ENCODE measurements around the gene PLPP4.

Gene PLPP4

DNA sequence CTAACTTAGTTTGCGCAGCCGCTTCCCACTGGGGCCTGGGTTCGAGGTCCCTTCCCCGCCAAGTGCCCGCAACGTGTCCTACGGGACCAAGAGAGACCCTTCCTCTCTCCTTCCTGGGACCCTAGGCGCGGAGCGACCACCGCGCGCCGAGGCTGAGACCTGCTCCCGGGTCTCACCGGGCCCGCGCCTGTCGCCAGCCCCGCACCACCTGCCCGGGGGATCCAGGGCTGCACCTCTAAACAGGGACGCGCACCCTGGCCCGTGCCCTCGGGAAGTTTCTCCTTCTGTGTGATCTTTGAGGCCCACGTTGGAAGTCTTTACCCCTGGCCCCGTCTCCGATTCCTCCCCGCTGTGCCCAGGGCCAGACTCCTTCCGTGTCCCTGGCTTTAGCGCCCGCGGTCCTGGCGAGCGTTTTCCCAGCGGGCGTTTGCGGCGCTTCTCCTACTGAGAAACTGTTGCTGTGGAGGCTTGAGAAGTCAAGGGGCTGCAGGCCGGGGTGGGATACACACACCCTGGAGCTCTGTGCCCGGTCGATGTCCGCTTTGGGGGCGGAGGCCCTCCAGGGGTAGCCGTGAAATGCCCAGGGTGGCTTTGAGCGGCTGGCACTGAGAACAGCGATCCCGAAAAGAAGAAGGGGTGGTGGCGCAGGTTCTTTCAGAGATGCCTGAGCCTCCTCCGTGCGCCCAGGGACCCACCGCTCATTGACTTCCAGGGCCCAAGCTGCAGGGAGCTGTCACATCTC is 575 bp downstream of the PLPP4 start:
- DNase-seq: no peak

DNA sequence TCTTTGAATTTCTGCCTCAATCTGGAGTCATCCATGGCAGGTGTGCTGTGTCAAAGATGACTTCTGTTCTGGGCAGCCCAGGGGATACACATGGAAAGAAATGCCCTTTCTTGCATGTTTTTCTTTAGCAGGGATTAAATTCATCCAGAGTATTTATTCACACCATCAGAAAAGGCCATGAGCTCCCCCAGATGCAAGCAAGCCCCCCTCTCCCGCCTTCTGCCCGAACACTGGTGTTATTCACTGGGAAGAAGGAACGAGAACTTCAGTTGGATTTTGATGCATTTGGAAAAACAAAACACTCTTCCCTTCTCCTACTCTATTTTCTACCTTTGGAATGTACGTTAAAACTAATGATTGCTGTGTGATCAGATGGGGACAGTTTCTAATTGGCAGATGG is 1.4 kb downstream of the PLPP4 start:
- DNase-seq: no peak

DNA sequence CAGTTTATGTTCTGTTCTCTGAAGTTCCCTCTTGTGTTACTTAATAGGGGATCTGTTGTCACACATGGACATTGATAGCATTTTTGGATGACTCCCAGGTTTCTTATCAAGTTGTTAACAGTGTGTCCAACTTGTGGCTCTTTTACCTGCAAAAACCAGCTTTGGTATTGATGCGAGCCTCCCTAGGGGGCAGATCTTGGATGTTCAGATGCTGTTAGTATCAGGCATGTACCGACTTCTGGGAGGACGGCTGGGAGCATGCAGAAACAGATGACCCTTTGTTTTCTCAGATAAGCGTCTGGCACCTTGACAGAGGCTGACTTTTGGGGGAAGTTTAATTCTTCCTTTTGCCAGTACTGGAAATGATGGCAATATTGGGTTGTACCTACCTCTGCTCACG is 2.2 kb downstream of the PLPP4 start:
- no peak for DNase-seq

GRCh38 chr10:120460186-120460585 is 3.2 kb downstream of the PLPP4 start:
- no peak for DNase-seq

DNA sequence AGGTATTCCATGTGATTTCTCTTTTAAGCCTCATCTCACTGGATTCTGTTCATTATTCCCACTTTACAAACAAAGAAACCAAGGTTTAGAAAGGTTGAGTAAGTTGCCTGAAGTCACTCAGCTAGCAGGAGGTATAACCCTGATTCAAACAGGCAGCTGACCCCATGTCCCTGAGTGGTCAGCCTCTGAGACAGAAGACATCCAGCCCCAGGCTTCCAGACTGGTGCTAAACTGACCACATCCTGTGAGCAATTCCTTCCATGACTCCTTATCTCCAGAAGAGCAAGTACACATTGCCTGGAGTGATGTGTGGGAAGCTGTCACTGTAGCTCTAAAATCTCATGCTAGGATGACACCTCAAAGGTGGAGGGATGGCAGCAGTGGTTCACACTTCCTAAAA is 3.7 kb downstream of the PLPP4 start:
- DNase-seq: no peak

DNA sequence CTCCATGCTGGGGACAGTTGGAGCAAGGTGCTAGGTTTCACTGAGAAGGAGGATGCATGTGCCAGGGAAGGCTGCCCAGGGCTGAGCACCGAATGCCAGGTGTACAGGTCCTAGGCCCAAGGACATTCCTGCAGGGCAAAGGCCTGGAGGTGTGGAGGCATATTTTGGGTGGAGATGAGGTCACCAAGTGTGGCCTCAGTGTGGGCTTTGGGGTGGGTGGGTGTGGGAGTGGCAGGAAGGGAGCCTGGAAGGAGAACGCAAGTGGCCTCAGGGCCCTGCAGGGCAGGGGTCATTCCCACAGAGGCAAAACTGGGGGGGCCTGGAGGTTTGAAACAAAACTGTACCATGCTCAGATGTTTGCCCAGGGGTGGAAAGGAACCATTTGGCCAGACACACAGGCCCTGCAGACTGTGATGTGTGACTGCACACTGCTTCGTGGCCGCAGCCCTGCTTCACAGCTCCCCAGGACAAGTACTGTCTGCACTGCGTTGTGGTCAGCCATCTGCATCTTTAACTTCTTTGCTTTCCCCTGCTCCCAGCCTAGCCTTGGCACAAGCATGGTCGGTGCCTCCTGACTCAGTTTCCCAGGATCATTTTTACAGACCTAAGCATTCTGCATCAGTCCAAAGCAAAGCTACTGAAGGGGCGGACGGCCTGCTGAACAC is 5.1 kb downstream of the PLPP4 start:
- no peak for DNase-seq

DNA sequence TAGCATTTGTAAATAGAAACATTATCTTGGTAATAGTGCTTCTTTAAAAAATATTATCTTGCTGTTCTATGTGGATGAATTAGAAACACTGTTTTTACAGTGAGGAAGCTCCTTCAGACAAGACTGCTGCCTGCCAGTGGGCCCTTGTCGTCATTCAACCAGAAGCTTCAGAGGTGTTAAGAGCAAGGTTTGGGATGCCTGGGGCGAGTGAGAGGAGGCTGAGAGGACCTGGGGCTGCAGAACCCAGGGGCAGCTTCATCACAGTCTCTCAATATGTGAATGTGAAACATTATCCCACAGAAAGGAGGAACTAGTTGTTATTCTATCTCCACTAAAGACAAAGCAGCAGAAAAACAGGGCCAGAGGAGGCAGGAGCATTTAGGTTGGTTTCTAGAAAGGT is 8.1 kb downstream of the PLPP4 start:
- no peak for DNase-seq

DNA sequence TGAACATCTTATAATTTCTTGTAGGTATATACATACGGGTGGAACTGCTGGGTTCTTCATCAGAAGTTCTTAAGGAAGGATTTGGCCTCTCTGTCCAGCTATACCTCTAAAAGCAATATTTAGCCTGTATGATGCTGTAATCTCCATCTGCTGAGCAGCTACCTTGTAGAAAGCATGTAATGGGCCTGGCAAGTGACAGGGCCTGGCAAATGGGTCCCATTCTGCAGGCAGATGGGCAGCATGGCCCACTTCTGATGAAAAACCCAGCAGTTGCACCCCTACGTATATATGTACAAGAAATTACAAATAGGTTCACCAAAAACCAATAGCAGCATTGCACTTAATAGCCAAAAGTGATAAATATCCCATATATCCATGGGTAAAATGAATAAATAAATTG is 9.0 kb downstream of the PLPP4 start:
- DNase-seq: no peak

- DNase-seq: no peak
Measured at GRCh38 chr10:120473593-120473992, 16.6 kb downstream of the PLPP4 start.

DNA sequence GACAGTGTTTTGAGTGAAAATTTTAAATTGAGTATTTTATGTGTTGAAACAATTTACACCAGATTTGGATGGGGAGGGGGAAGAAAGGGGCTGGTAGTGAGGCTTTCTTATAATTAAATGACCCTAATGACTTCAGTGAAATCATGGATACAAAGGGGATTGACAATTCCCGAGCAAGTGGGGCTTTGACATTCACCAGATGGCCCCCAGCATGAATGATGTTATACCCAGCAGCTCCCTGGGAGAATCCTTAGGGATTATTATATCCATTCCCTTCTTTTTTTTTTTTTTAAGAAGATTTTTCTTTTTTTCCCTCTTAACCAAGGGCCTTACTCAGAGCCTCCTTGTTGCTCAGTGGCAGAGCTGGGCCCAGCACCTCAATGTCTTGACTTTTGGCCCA is 17.9 kb downstream of the PLPP4 start:
- no peak for DNase-seq

- DNase-seq: no peak
Measured at GRCh38 chr10:120475844-120476791, 19.1 kb downstream of the PLPP4 start.

GRCh38 chr10:120477021-120477742 is 20.2 kb downstream of the PLPP4 start:
- DNase-seq: no peak

GRCh38 chr10:120477743-120478141 is 20.7 kb downstream of the PLPP4 start:
- DNase-seq: no peak

DNA sequence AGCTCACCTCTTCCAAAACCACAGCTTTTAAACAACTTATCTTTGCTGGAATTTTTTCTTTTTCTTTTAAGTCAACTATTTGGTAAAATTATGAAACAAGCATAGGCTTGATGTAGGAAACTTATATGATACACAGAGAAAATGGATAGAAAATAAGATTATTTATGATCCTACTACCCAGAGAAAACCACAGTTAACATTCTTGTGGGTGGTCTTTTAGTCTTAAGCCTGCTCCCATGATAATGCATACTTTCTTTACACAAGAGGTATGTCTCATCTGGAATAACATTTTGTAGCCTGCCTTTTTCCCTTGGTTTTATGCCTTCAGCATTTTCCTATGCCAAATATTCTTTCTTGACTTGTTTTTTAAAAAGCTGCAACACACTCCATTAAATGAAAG is 21.4 kb downstream of the PLPP4 start:
- no peak for DNase-seq

DNA sequence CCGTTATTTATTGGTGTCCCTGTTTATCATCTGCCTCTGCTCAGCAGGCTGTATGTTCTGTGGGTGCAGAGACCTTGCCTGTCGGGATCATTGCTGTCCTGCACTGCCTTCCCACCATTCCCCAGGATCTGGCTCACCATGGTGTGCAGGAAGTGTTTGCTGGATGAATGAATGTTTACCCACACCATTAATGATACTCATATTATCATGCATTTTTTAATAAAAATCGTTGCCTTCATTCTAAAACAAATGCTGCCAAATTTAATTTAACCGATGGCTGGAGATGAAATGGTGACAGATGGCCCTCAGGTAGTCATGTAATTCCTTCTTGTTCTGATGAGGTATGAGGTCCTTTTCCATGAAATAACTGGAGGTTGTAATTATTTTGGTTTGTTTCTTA is 22.5 kb downstream of the PLPP4 start:
- DNase-seq: no peak

DNA sequence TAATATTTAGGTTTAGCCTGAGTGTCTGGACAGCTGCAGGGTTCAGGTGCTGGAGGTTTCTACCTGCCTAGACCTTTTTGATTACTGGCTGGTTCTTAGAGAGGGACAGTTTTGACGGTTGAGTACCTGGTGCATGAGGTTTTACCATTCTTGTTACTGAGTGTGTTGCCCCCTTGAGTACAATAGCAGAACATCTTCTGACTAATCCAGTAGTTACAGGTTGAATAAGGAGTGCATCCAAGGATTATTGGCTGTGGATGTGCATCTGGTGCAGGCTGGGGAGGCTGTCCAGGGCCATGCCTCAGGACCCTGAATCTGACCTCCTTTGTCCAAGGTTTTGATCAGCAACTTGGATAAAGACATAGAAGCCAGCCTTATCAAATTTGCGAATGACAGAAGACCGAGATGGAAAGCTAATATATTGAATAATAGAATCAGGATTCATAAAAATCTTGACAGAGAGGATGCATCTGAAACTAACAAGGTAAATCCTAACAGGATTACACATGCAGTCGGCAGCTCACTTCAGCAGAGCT is 23.1 kb downstream of the PLPP4 start:
- DNase-seq: no peak

- no peak for DNase-seq
Measured at GRCh38 chr10:120480848-120481247, 23.8 kb downstream of the PLPP4 start.

DNA sequence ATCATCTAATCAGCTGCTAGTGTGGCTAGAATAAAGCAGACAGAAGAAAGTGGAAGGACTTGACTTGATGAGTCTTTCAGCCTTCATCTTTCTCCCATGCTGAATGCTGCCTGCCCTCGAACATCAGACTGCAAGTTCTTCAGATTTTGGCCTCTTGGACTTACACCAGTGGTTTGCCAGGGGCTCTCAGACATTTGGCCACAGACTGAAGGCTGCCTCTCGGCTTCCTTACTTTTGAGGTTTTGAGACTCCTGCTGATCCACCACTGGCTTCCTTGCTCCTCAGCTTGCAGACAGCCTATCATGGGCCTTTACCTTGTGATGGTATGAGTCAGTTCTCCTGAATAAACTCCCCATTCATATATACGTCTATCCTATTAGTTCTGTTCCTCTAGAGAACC is 26.0 kb downstream of the PLPP4 start:
- DNase-seq: no peak

DNA sequence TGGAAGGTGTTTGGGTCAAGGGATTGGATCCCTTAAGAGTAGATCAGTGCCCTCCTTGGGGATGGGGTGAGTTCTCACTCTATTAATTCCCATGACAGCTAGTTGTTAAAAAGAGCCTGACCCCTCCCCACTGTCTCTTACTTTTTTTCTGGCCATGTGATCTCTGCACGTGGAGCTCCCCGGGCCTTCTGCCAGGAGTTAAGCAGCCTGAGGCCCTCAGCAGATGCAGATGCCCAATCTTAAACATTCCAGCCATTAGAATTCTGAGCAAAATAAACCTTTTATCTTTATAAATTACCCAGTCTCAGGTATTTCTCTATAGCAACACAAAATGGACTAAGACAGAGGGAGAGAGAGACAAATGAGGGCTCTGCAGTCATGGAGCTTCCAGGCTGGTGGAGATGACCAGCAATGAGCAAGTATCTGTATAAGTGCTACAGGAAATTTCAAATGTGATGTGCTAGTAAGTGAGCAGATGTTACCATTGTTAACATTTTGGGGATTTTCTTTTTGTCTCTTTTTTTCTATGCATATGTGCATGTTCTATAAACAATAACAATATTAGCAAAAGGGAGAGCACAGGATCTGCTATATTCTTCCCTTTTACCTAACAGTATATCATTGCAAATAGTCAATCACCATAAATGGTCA is 26.7 kb downstream of the PLPP4 start:
- no peak for DNase-seq

DNA sequence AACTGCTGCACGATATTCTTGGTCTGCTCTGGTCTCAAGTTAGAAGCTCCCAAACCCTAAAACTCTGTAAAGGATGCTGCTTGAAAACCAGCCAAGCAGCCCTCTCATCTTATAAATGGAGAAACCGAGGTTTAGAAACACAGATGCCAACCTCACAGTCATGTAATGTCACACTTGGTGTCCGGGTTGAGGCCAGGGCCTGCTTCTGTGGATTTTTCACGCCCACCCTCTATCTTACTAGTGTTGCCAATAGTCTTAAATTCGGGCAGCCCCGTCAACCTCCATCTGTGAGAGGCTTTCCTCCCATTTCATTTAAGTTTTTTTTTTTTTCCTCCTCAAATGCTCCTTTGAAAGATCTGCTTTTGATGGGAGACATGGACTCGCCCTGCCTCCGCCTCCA is 28.9 kb downstream of the PLPP4 start:
- DNase-seq: no peak

DNA sequence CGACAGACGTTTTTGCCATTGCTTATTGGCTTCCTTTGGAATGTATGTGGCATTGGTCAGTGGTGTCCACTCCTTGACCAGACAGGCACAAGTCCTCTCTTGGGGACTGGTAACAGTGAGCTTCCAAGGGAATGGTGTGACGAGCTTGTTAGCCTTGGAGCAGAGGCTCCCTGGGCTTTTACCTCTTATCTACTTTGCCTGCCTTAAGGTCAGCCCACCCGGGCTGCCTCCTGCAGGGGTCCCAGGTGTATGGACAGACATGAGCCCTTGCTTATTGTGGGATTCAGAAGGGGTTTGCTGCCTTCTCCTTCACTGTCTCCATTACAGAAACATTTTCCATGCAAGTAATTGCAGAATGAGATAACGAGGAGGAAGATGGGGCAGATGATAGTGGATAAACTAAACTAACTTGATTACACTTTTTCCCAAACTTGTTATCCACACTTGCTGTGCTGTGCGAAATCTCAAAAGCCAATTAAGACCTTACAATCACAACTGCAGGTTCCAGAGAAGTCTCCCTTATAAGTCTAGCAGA is 29.7 kb downstream of the PLPP4 start:
- DNase-seq: no peak

GRCh38 chr10:120490288-120490687 is 33.3 kb downstream of the PLPP4 start:
- no peak for DNase-seq

Data from stimulated activated CD8-positive, alpha-beta memory T cell treated with anti-CD3 and anti-CD28 coated beads, Interleukin-4, amount 100 ng/mL, for 48 hours (primary cell).